SK-N-SH (cell line): ENCODE results near the gene SMARCC2. TPM values are rescaled to one million over a fixed set of nuclear protein-coding genes. Genes with fewer than 3 reads are reported as not detected.
"Not testable (repeated sequence)": the region's sequence is repeated elsewhere in the genome, so short reads cannot be mapped to it uniquely, and the experiment has no call there.

ENCODE experiments used
- CTCF ChIA-PET: fragments of 300-600, 350-600 bp; formaldehyde crosslinking; extraction: SDS; loops from one replicate; lab custom pipeline; 2021; lab: Yijun Ruan, JAX
- POLR2A ChIA-PET: fragments of 350-600 bp; sonication (Branson Sonifier 250); formaldehyde crosslinking; extraction: SDS; loops from one replicate; lab custom pipeline; 2020; ENCODE audit warnings: antibody characterized with exemption, inconsistent platforms; lab: Yijun Ruan, JAX
- DNase-seq: peaks from one replicate; pipeline ENCODE4 v3.0.0; 2012
- H2AFZ ChIP-seq: fragments of 200-600 bp; sonication (generic); 2 replicates; pipeline ENCODE4 v1.8.1; 2016; ENCODE audit warnings: antibody characterized with exemption, mild to moderate bottlenecking, low read depth
- H3F3A ChIP-seq: fragments of 200-600 bp; sonication (generic); replicated peaks from 2 replicates; pipeline ENCODE3; 2016; ENCODE audit warnings: antibody characterized with exemption, mild to moderate bottlenecking; ENCODE audit not compliant: insufficient read depth
- H3K27ac ChIP-seq, 2 experiments: fragments of 200-500 bp in 1 of 2; fragments of 200-600 bp in 1 of 2; sonication (Bioruptor generic) in 1 of 2; sonication (generic), shearing (Covaris generic) in 1 of 2; 2 replicates each; pipeline versions ENCODE4 v1.5.1 to v1.6.1; 2014 to 2016; ENCODE audit warnings: low read depth in 2 of 2, inconsistent platforms in 1 of 2, low read length in 1 of 2, mild to moderate bottlenecking in 1 of 2, mixed read lengths in 1 of 2
- H3K27me3 ChIP-seq: fragments of 200-600 bp; sonication (generic), shearing (Covaris generic); 2 replicates; pipeline ENCODE4 v1.6.1; 2016; ENCODE audit warnings: mixed run types; ENCODE audit not compliant: insufficient read depth
- H3K36me3 ChIP-seq, 2 experiments: fragments of 200-500 bp in 1 of 2; fragments of 200-600 bp in 1 of 2; sonication (Bioruptor generic) in 1 of 2; sonication (generic) in 1 of 2; replicated peaks in 1 of 2; 2 replicates each; pipeline versions ENCODE3 to v1.5.1; 2014 to 2016; ENCODE audit warnings: low read length in 1 of 2, mild to moderate bottlenecking in 1 of 2; ENCODE audit not compliant: insufficient read depth in 2 of 2, control insufficient read depth in 1 of 2
- H3K4me1 ChIP-seq, 2 experiments: fragments of 200-500 bp in 1 of 2; fragments of 200-600 bp in 1 of 2; sonication (Bioruptor generic) in 1 of 2; sonication (generic), shearing (Covaris generic) in 1 of 2; 2 replicates each; pipeline versions ENCODE4 v1.5.1 to v1.6.1; 2014 to 2016; ENCODE audit warnings: low read depth in 1 of 2, low read length in 1 of 2, mixed run types in 1 of 2; ENCODE audit not compliant: insufficient read depth in 2 of 2, control insufficient read depth in 1 of 2
- H3K4me2 ChIP-seq: fragments of 200-600 bp; sonication (generic), shearing (Covaris generic); 2 replicates; pipeline ENCODE4 v1.6.1; 2017; ENCODE audit warnings: mixed run types
- H3K4me3 ChIP-seq, 2 experiments: fragments of 200-500 bp in 1 of 2; fragments of 200-600 bp in 1 of 2; sonication (Bioruptor generic) in 1 of 2; sonication (generic), shearing (Covaris generic) in 1 of 2; 2 replicates each; pipeline versions ENCODE4 v1.5.1 to v1.8.1; 2014 to 2016; ENCODE audit warnings: low read depth in 2 of 2, inconsistent platforms in 1 of 2, low read length in 1 of 2, mild to moderate bottlenecking in 1 of 2, mixed read lengths in 1 of 2, moderate library complexity in 1 of 2
- H3K79me2 ChIP-seq: fragments of 200-600 bp; sonication (generic); 2 replicates; pipeline ENCODE4 v1.8.1; 2017; ENCODE audit warnings: mild to moderate bottlenecking; ENCODE audit not compliant: insufficient read depth
- H3K9ac ChIP-seq: fragments of 200-600 bp; sonication (generic); 2 replicates; pipeline ENCODE4 v1.6.1; 2017; ENCODE audit warnings: mixed run types
- H3K9me2 ChIP-seq: fragments of 200-600 bp; sonication (generic); 2 replicates; pipeline ENCODE4 v1.6.1; 2017; ENCODE audit warnings: mixed run types
- H3K9me3 ChIP-seq: fragments of 200-600 bp; sonication (generic); 2 replicates; pipeline ENCODE4 v1.6.1; 2017; ENCODE audit warnings: mixed run types, mild to moderate bottlenecking, moderate library complexity
- H4K20me1 ChIP-seq: fragments of 200-600 bp; sonication (generic); 2 replicates; pipeline ENCODE4 v1.6.1; 2017; ENCODE audit warnings: mild to moderate bottlenecking, mixed run types; ENCODE audit not compliant: insufficient read depth
- CTCF ChIP-seq: fragments of 200-600 bp; sonication (generic); IDR thresholded peaks from 2 replicates; pipeline ENCODE4 v1.6.1; 2017; ENCODE audit warnings: antibody characterized with exemption, mild to moderate bottlenecking, moderate library complexity
- ELF1 ChIP-seq: IDR thresholded peaks from 2 replicates; pipeline ENCODE4 v1.4.0; 2012
- EP300 ChIP-seq, 2 experiments: IDR thresholded peaks; 2 replicates each; pipeline versions ENCODE4 v1.4.0 to v1.6.1; 2012; ENCODE audit warnings: borderline replicate concordance in 1 of 2, low read depth in 1 of 2, low read length in 1 of 2
- FOSL2 ChIP-seq: IDR thresholded peaks from 2 replicates; pipeline ENCODE4 v1.4.0; 2012; ENCODE audit warnings: low read depth, mild to moderate bottlenecking, moderate library complexity, borderline replicate concordance
- FOXM1 ChIP-seq: IDR thresholded peaks from 2 replicates; pipeline ENCODE4 v1.4.0; 2012; ENCODE audit warnings: low read depth, mild to moderate bottlenecking
- IRF3 ChIP-seq: fragments of 150-350 bp; IDR thresholded peaks from 2 replicates; pipeline ENCODE4 v1.6.1; 2016; ENCODE audit warnings: mild to moderate bottlenecking, low read depth, low read length
- JUND ChIP-seq: IDR thresholded peaks from 2 replicates; pipeline ENCODE4 v1.4.0; 2012
- MXI1 ChIP-seq: IDR thresholded peaks from 2 replicates; pipeline ENCODE4 v1.6.1; 2012; ENCODE audit warnings: mild to moderate bottlenecking, low read depth, low read length, improper control_type of control experiment
- NFIC ChIP-seq: IDR thresholded peaks from 2 replicates; pipeline ENCODE4 v1.4.0; 2012; ENCODE audit warnings: borderline replicate concordance
- PBX3 ChIP-seq: IDR thresholded peaks from 2 replicates; pipeline ENCODE4; 2012
- RCOR1 ChIP-seq: fragments of 150-350 bp; IDR thresholded peaks from 2 replicates; pipeline ENCODE4 v1.6.1; 2017; ENCODE audit warnings: antibody characterized with exemption, low read length
- RXRA ChIP-seq: IDR thresholded peaks from 2 replicates; pipeline ENCODE4 v1.4.0; 2012; ENCODE audit warnings: low read depth, mild to moderate bottlenecking, borderline replicate concordance
- TCF12 ChIP-seq: IDR thresholded peaks from 2 replicates; pipeline ENCODE4 v1.4.0; 2012
- TEAD4 ChIP-seq: IDR thresholded peaks from 2 replicates; pipeline ENCODE4 v1.4.0; 2012; ENCODE audit warnings: mild to moderate bottlenecking, borderline replicate concordance; ENCODE audit not compliant: insufficient read depth
- USF2 ChIP-seq: fragments of 150-350 bp; IDR thresholded peaks from 2 replicates; pipeline ENCODE4 v1.6.1; 2017; ENCODE audit warnings: antibody characterized with exemption, low read length, low read depth, borderline replicate concordance
- YY1 ChIP-seq: IDR thresholded peaks from 2 replicates; pipeline ENCODE4 v1.4.0; 2012; ENCODE audit warnings: low read depth, mild to moderate bottlenecking
- WGBS: methylation state at CpG from one replicate; pipeline ENCODE4 v1.1.6; 2017; ENCODE audit warnings: low lambda C conversion rate; 5-methylcytosine and 5-hydroxymethylcytosine counted together
- polyA plus RNA-seq, 3 experiments: library from polyadenylated mRNA; depleted of rRNA; stranded (reverse); fragments of >200 nt; gene quantifications; 2 replicates each; pipeline ENCODE4 v1.2.3, GENCODE V29; 2012

The SMARCC2 gene
- polyA plus RNA-seq, 1 of the 3 experiments (the other 2 are of a cell fraction), result 64.3 TPM

GRCh38 chr12:56196818-56197550 is 7.7 kb upstream of the SMARCC2 start:
- H3K79me2 ChIP-seq, POLR2A ChIA-PET, H3K4me3 ChIP-seq, DNase-seq, H3K9me2 ChIP-seq, H3K36me3 ChIP-seq, H3K9me3 ChIP-seq, H4K20me1 ChIP-seq, H3K27me3 ChIP-seq, H2AFZ ChIP-seq: not testable (repeated sequence)
- WGBS, result 64% methylated on average over 7 of the region's 11 CpGs
- CTCF ChIA-PET, result interaction anchor here (1.0 to 10.6 kb wide), 3 partner anchors 8 to 61 kb away, joined by 6 to 123 read pairs (median 37); partner anchors contain the start of genes ANKRD52 and SMARCC2
- Histone ChIP-seq H3K4me2 (peak overlapping the region; percentile 42; the same call in 1 of the 2 replicates), H3K27ac (peak overlapping the region in 1 of 2 experiments; percentile 77; a peak in 2 of 4 replicates), H3F3A (peaks cover 31% of the 10 kb centered on the region), H3K9ac (0 out of 2 replicates have a peak overlapping the region, but pooled peaks have one; percentile 9), H3K4me1 (peaks cover 0 to 14% of the 10 kb centered on the region in 2 experiments; a peak in 1 of 4 replicates)
- TF ChIP-seq FOXM1 (peak; percentile 74; the same call in 1 of the 2 replicates), NFIC (peak; percentile 65; the same call in 1 of the 2 replicates), JUND (peak; percentile 88), PBX3 (peak; percentile 80), ELF1 (peak; percentile 79), TCF12 (peak; percentile 86), RXRA (peak; percentile 6; the same call in 1 of the 2 replicates), TEAD4 (peak; percentile 94), FOSL2 (peak; percentile 70), EP300 (IDR thresholded peaks at IDR 0.05; ENCODE audit: borderline replicate concordance in 1 of 2, low read depth in 1 of 2, low read length in 1 of 2) (peak in 1 of 2 experiments; percentile 79; a peak in 2 of 4 replicates)

GRCh38 chr12:56193025-56193578 is 3.8 kb upstream of the SMARCC2 start:
- H3K9ac ChIP-seq, result no peak overlapping the region
- peaks cover 29% of the 10 kb centered on the region for H3F3A ChIP-seq
- ChIA-PET POLR2A (no interaction called here), CTCF (interaction anchor here (0.8 to 13.8 kb wide), 6 partner anchors 14 to 70 kb away, joined by 7 to 272 read pairs (median 35); partner anchors contain the start of genes ANKRD52, ESYT1, RNF41 and RPL41)
- 0% methylated on average over 1 of the region's 1 CpG for WGBS
- H3K9me3 ChIP-seq, result no peaks in the 10 kb centered on the region
- no peaks in the 10 kb centered on the region for H3K9me2 ChIP-seq
- DNase-seq, result peak; percentile 73
- no peaks in the 10 kb centered on the region for H3K27me3 ChIP-seq
- H2AFZ ChIP-seq, result peak overlapping the region; percentile 83
- H4K20me1 ChIP-seq, result no peaks in the 10 kb centered on the region
- peaks cover 8% of the 10 kb centered on the region for H3K79me2 ChIP-seq
- H3K36me3 ChIP-seq, result no peaks in the 10 kb centered on the region
- H3K4me3 ChIP-seq, result peak overlapping the region in 1 of 2 experiments; percentile 23; a peak in 1 of 4 replicates
- peaks cover 2 to 12% of the 10 kb centered on the region in 2 experiments; a peak in 2 of 4 replicates for H3K4me1 ChIP-seq
- peak overlapping the region in 1 of 2 experiments; percentile 17; a peak in 1 of 4 replicates for H3K27ac ChIP-seq
- H3K4me2 ChIP-seq, result no peak overlapping the region; the same call in 1 of the 2 replicates
- TF ChIP-seq USF2 (no peak), NFIC (no peak), CTCF (peak; percentile 91), MXI1 (no peak), YY1 (peak; percentile 91), RCOR1 (0 out of 2 replicates have a peak, but pooled peaks have one; percentile 25), TCF12 (no peak), FOSL2 (no peak), IRF3 (no peak)
